ENCODE data around the gene UACA. TPM values are rescaled to one million over a fixed set of nuclear protein-coding genes. Genes with fewer than 3 reads are reported as not detected.

The UACA gene
- total RNA-seq, 2 experiments from 2014 or later: 2.4 to 2.8 TPM

GRCh38 chr15:70761046-70761445 is 2.3 kb downstream of the UACA start:
- intact Hi-C loops (cut with micrococcal nuclease): no loop called here
- no peaks in the 10 kb centered on the region for H3K36me3 Mint-ChIP-seq (ENCODE audit: low read depth)
- ChIA-PET CTCF (no interaction called here), POLR2A (no interaction called here)
- ATAC-seq (no peak), DNase-seq (no peak)
- no peak overlapping the region for H3K27ac Mint-ChIP-seq
- H3K27me3 Mint-ChIP-seq: peaks cover 41% of the 10 kb centered on the region
- no peak for TF ChIP-seq CTCF (IDR thresholded peaks at IDR 0.05)
- peaks cover 9% of the 10 kb centered on the region for H3K4me1 Mint-ChIP-seq (ENCODE audit: low read depth)
- no peak overlapping the region for H3K4me3 Mint-ChIP-seq
- no peaks in the 10 kb centered on the region for H3K9me3 Mint-ChIP-seq

- H3K36me3 Mint-ChIP-seq (ENCODE audit: low read depth): no peaks in the 10 kb centered on the region
- intact Hi-C loops (cut with micrococcal nuclease): no loop called here
- peaks cover 32% of the 10 kb centered on the region for H3K27me3 Mint-ChIP-seq
- TF ChIP-seq CTCF (IDR thresholded peaks at IDR 0.05): no peak
- H3K27ac Mint-ChIP-seq: no peak overlapping the region
- no peaks in the 10 kb centered on the region for H3K9me3 Mint-ChIP-seq
- no peak for DNase-seq
- no peak overlapping the region for H3K4me3 Mint-ChIP-seq
- ChIA-PET POLR2A (no interaction called here), CTCF (no interaction called here)
- no peak for ATAC-seq
- H3K4me1 Mint-ChIP-seq (ENCODE audit: low read depth): peaks cover 7% of the 10 kb centered on the region
Observed at GRCh38 chr15:70758790-70759462, 4.4 kb downstream of the UACA start.

GRCh38 chr15:70757627-70758026 is 5.7 kb downstream of the UACA start:
- intact Hi-C loops (cut with micrococcal nuclease): no loop called here
- ATAC-seq (no peak), DNase-seq (no peak)
- no peak overlapping the region for H3K27ac Mint-ChIP-seq
- H3K4me3 Mint-ChIP-seq: no peak overlapping the region
- peaks cover 4% of the 10 kb centered on the region for H3K4me1 Mint-ChIP-seq (ENCODE audit: low read depth)
- TF ChIP-seq CTCF (IDR thresholded peaks at IDR 0.05): no peak
- CTCF ChIA-PET: no interaction called here
- H3K27me3 Mint-ChIP-seq: peaks cover 31% of the 10 kb centered on the region
- no peaks in the 10 kb centered on the region for H3K9me3 Mint-ChIP-seq
- POLR2A ChIA-PET: interaction anchor here (0.6 kb wide), 1 partner anchor 70 kb away, joined by 3 read pairs; no protein-coding TSS in a partner anchor
- H3K36me3 Mint-ChIP-seq (ENCODE audit: low read depth): no peaks in the 10 kb centered on the region

GRCh38 chr15:70754862-70755261 is 8.5 kb downstream of the UACA start:
- CTCF ChIA-PET: no interaction called here

More at GRCh38 chr15:70754862-70755261, 8.5 kb downstream of the UACA start:
- Mint-ChIP-seq H3K36me3 (ENCODE audit: low read depth) (no peaks in the 10 kb centered on the region), H3K9me3 (no peaks in the 10 kb centered on the region), H3K4me3 (no peak overlapping the region), H3K27me3 (peaks cover 15% of the 10 kb centered on the region), H3K27ac (no peak overlapping the region), H3K4me1 (ENCODE audit: low read depth) (peaks cover 4% of the 10 kb centered on the region)
- intact Hi-C loops (cut with micrococcal nuclease): no loop called here
- POLR2A ChIA-PET: no interaction called here
- TF ChIP-seq CTCF (IDR thresholded peaks at IDR 0.05): no peak
- ATAC-seq: no peak
- no peak for DNase-seq
